HG02623 (cell line): Measurements from ENCODE around the gene AP4S1.
"Not testable (repeated sequence)": the region's sequence is repeated elsewhere in the genome, so short reads cannot be mapped to it uniquely, and the experiment has no call there.

Experiments
- ATAC-seq: cut with Tn5 transposase; IDR thresholded peaks from one replicate; pipeline ENCODE4 v1.9.1; 2021; ENCODE audit warnings: moderate library complexity; ENCODE audit not compliant: unreplicated experiment

The AP4S1 gene

DNA sequence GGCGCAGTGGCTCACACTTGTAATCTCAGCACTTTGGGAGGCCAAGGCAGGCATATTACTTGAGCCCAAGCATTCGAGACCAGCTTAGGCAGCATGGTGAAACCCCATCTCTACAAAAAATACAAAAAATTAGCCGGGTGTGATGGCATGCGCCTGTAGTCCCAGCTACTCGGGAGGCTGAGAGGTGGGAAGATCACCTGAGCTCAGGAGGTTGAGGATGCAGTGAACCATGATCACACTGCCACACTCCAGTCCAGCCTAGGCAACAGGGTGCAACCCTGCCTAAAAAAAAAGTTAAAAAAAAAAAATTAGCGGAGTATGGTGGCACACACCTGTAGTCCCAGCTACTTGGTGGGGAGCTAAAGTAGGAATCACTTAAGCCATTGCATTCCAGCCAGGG is 21.4 kb upstream of the AP4S1 start:
- ATAC-seq = not testable (repeated sequence)

GRCh38 chr14:31006703-31007102 is 18.7 kb upstream of the AP4S1 start:
- ATAC-seq = no peak

- ATAC-seq = no peak
Measured at GRCh38 chr14:31009836-31010574, 15.4 kb upstream of the AP4S1 start.

- no peak for ATAC-seq
Measured at GRCh38 chr14:31010935-31011334, 14.5 kb upstream of the AP4S1 start.

GRCh38 chr14:31013841-31014240 is 11.6 kb upstream of the AP4S1 start:
- no peak for ATAC-seq

GRCh38 chr14:31018057-31018645 is 7.3 kb upstream of the AP4S1 start:
- no peak for ATAC-seq

- no peak for ATAC-seq
Measured at GRCh38 chr14:31020834-31021575, 4.4 kb upstream of the AP4S1 start.

DNA sequence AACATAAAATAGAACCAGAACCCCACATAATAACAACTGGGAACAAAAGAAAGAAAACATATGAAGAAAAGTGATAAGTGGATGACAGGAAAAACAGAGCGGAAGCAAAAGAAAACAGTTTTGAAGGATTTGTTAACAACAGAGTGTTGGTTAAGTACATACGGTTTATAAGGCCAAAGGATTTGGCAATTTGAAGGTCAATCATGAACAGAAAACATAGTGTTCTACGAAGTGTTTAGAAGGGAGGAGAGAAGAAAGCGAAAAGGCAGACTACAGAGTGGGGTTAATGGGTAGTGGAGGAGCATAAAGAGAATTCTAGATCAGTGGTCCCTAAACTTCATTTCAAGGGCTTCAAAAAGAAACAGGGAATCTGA is 3.9 kb upstream of the AP4S1 start:
- ATAC-seq = no peak

- no peak for ATAC-seq
Measured at GRCh38 chr14:31022386-31022785, 3.1 kb upstream of the AP4S1 start.

DNA sequence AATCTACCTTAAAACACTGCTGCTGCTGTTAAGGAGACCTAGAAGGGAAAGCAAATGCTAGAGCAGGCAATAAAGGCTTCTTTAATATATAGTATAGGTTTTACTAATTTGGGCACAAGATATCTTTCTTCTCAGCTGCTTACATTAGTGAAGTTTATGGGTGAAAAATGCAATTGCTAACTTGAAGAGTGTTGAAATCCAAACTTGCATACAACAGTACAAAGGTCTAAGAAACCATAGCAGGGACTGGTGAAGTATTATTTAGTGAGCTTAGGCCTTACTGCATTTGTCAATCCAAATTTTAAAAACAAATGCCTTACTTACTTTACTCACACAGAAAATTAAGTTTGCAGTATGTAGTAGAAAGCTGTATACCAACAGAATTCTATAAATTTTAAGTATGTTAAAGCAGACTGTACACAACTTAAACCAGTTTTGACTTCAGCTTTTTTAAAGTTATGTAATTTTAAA is 1.4 kb upstream of the AP4S1 start:
- ATAC-seq = no peak

GRCh38 chr14:31024577-31025366 is 677 bp upstream of the AP4S1 start:
- ATAC-seq = no peak

GRCh38 chr14:31026077-31026449 is 614 bp downstream of the AP4S1 start, which contains the start of gene STRN3:
Gene STRN3, minus strand, starts transcription at chr14:31026379. Its CDS starts 194 bp downstream, at chr14:31026185.
- ATAC-seq = no peak

- ATAC-seq = peak; percentile 92
Measured at GRCh38 chr14:31026450-31027235, 1.2 kb downstream of the AP4S1 start.

- ATAC-seq = no peak
Measured at GRCh38 chr14:31027847-31028246, 2.4 kb downstream of the AP4S1 start.

DNA sequence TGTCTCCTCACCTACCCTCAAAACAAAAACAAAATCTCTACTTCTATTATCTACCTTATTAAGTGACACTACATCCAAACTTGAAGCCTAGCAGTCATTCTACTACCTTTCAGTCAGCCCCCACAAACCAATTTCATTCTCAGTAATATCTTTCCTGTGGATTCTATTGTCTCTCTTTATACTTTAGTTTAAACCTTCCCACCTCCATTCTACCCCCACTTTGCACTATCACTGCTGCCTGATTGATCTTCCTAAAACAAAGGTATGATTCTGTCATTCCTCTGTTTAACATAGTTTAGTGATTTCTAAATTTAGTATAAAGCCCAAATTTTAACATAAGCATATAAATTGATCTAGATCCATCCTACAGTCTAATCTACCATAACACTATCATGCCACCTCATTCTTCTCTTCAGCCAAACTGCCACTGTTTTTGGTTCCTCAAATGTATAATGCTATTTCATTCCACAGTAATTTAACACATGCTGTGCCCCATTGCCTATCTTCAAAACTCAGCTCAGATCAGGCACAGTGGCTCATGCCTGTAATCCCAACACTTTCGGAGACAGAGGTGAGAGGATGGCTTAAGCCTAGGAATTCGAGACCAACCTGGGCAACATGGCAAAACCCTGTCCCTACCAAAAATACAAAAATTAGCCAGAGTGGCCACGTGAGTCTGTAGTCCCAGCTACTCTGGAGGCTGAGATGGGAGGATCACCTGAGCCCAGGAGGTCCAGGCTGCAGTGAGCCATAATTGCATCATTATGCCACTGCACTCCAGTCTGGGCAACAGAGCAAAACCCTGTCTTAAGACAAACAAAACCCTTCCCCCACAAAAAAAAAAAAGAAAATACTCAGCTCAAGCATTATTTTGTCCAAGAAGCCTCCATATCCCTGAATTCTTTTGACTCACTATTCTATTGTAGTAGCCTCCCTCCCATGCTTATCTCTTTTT is 3.8 kb downstream of the AP4S1 start:
- ATAC-seq = no peak

GRCh38 chr14:31030469-31030868 is 5.0 kb downstream of the AP4S1 start:
- no peak for ATAC-seq

DNA sequence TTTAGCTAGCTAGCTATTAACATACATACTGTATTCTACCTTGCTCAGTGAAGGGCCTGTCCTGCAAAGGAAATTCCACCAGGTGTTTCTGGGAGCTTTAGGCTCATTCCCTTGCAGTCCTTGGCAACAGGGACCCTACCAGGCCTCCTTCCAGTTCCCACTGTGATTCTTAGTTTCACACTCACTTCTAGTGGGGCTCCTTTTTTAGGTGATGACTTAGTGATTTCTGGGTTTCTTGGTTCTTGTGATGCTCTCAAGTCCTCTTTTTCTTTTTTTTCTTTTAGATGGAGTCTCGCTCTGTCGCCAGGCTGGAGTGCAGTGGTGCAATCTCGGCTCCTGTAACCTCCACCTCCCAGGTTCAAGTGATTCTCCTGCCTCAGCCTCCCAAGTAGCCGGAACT is 11.1 kb downstream of the AP4S1 start:
- ATAC-seq = no peak

- ATAC-seq = no peak
Measured at GRCh38 chr14:31037709-31038221, 12.3 kb downstream of the AP4S1 start.
